Fibroblast of skin of abdomen (primary cell): ENCODE results near the gene ZDHHC11B.
"Not testable (repeated sequence)": the region's sequence is repeated elsewhere in the genome, so short reads cannot be mapped to it uniquely, and the experiment has no call there.

Experiments used
- DNase-seq: peaks from one replicate; pipeline ENCODE4 v3.0.0-alpha.2; 2013

The ZDHHC11B gene

GRCh38 chr5:783881-784427, 575 bp downstream of the ZDHHC11B start:
- not testable (repeated sequence) for DNase-seq

GRCh38 chr5:783049-783802, 1.3 kb downstream of the ZDHHC11B start:
- DNase-seq = not testable (repeated sequence)

- not testable (repeated sequence) for DNase-seq
Observed at GRCh38 chr5:782356-782755, 2.2 kb downstream of the ZDHHC11B start.

- DNase-seq = not testable (repeated sequence)
Observed at GRCh38 chr5:780571-780970, 4.0 kb downstream of the ZDHHC11B start.

DNA sequence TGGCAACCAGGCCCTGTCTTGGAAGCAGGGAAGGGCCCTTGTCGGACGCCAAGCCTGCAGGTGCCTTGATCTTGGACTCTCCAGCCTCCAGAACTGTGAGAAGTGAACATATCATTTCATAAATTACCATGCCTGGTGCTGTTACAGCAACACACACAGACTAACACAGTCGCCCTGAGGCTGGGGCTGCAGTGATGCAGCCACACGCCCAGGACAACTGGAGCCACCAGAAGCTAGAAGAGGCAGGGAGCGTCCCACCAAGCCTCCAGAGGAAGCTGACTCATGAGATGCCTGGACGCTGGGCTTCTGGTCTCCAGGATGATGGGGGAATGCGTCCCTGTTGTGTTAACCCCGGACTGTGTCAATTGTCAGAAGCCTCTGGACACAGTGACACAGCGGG, 5.6 kb downstream of the ZDHHC11B start:
- DNase-seq = not testable (repeated sequence)

DNA sequence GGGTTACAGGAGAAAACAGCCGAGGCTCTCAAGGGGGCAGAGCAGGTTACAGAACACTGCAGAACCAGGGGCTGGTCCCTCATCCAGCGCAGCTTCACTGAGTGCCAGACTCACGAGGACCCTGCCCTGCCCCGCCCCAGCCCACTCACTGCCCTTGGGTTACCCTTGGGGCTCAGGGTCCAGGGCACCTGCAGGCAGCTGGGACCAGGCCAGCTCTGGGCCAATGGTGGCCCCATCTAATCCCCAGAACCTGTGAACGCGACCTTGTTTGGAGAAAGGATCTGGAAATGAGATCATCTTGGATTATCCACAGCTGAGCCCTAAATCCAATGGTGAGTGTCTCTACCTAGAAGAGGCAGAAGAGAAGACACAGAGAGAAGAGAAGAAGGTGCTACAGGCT, 6.1 kb downstream of the ZDHHC11B start:
- not testable (repeated sequence) for DNase-seq

DNA sequence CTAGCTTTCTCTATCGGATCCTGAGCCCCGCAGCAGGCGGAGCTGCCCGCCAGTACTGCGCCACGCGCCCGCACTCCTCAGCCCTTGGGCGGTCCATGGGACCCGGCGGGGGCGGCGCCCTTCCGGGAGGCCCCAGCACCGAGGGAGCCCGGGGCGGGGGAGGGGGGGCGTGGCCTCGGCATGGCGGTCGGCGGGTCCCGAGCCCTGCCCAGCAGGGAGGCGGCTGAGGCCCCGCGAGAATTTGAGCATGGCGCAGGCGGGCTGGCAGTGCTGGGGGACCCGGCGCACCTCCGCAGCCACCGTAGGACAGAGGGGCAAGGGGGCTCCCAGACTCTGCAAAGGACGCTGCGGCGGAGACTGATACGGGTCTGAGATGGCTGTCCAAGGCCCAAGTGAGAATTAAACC, 6.8 kb downstream of the ZDHHC11B start:
- DNase-seq = no peak

DNA sequence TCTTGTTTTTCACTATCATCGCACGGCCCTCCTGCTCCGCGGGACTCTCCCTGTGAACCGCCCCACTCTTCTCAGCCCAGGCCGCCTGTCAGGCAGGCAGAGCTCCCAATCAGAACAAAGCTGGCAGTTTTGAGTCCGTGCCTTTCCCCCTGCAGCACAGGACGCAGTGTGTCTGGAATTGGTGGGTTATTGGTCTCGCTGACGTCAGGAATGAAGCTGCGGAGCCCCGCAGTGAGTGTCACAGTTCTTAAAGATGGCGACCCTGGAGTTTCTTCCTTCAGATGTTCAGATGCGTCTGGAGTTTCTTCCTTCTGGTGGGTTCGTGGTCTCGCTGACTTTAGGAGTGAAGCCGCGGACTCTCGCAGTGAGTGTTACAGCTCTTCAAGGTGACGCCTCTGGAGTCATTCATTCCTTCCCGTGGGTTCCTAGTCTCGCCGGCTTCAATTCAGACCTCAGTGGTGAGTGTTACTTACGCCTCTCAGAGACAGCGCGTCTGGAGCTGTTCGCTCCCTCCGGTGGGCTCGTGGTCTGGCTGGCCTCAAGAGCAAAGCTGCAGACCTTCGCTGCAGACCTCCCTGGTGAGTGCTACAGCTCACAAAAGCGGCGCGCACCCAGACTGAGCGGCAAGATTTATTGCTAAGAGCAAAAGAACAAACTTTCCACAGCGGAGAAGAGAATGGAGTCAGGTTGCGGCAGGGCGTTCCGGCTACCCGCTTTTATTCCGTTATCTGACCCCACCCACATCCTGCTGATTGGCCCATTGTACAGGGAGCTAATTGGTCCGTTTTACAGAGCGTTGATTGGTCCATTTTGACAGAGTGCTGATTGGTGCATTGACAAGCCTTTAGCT, 7.4 kb downstream of the ZDHHC11B start:
- no peak for DNase-seq

- DNase-seq = no peak
Observed at GRCh38 chr5:775961-776861, 8.3 kb downstream of the ZDHHC11B start.

GRCh38 chr5:775595-775960, 9.0 kb downstream of the ZDHHC11B start:
- DNase-seq = not testable (repeated sequence)

DNA sequence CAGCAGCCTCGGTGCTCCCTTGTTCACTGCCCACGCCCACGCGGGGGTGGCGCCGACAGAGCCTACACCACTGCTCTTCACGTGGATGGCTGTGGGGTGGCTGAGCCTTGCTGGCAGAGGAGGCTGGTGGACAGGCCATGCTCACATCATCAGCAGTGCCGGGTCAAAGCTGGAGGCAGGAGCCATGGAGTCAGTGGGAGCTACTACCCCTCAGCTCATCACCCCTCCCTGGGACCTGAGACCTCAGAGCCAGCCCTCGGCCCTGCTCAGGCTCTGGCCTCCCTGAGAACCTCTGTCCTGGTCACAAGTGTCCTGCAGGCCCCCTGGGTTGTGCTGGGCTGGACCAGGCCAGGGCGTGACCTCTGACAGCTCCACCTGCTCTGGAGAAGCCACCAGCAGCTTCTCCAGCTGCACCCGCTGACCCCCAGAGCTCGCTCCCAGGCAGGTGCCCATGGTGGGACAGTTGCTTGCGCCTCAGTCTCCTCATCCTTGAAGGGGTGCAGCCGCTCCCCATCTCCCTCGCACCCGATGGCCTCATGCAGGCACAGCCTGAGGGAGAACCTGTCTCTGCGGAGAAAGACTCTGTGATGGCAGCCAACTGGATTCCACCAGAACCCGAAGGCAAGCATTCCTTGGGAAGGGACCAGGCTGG, 9.5 kb downstream of the ZDHHC11B start:
- DNase-seq = not testable (repeated sequence)

- DNase-seq = not testable (repeated sequence)
Observed at GRCh38 chr5:774304-774703, 10.2 kb downstream of the ZDHHC11B start.

DNA sequence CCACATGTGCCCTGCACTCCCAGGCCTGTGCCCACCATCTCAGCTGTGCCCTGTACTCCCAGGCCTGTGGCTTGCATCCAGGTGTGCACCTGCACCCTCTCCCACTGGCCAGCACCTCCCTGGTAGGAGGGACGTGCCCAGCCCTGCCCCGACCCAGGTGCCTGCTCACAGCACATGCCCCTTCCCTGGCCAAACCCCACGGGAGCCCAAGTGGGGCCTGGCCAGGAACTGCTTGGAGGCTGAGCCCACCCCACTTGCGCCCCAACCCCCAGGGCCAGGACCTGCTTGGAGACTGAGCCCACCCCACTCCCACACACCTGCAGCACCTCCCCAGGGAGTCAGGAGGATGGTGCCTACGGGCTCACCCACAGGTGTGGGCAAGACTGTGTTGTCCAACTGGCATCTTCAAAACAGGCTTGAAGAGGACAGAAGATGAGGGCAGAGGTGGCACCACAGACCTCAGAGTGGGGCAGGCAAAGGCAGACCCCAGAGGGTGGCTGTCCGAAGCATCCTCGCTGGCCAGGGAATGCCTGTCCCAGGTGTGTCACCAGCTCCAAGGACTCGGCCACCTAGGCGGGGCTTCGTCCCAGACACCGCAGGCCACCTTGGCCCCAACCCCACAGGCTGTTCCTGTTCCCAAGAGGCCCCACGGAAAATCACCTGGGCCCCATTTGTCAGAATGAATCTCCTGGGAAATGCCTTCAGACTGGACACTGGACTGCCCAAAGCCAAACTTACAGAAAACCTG, 10.8 kb downstream of the ZDHHC11B start:
- DNase-seq = no peak

DNA sequence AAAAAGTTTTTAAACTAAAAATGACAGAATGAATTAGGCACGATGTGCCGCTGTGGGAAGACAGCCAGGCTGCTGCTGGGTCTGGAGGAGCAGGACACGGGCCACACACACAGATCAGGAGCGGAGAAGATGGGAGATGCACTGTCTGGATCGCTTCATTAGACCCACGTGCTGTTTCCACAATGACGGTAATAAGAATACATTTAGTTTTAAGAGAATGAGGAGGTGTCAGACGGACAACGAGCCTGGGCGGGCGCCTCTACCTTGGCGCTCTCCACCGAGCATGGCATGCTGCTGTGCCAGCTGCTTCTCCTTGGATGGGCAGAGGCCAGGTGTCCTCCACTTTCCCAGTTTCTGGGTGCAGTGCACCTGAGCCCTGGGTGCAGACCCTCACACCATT, 11.6 kb downstream of the ZDHHC11B start:
- DNase-seq = not testable (repeated sequence)

- DNase-seq = not testable (repeated sequence)
Observed at GRCh38 chr5:772547-772890, 12.0 kb downstream of the ZDHHC11B start.

GRCh38 chr5:771841-772546, 12.5 kb downstream of the ZDHHC11B start:
- DNase-seq = not testable (repeated sequence)

DNA sequence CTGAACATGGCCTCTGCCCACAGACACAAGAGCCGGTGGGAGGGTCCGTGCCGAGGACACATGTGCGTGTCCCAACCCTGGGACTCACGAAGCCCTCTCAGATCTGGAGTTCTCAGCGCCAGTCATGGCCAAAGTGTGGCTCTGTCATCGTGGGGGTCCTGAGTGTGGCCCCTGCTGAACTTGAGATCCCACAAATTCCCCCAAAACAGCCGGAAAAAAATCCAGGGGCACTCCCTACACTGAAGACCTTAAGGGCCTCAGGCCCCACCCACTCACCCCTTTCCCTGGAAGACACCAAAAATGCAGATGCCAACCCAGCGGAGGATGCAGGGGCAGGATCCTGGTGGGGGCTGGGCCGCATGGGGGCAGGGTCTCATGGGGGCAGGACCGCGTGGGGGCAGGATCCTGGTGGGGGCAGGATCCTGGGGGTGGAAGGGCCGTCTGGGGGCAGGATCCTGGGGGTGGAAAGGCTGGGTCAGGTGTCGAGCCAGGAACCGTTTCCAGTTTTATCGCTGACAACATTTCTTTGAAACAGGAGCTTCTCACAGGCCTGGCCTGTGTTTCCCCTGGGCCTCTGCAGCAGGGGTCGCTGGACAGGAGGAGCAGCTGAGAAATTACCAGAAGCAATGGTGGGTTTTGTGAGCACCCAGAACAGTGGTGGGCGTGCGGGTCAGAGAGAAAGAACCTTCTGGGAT, 13.3 kb downstream of the ZDHHC11B start:
- DNase-seq = not testable (repeated sequence)

GRCh38 chr5:770585-770984, 13.9 kb downstream of the ZDHHC11B start:
- not testable (repeated sequence) for DNase-seq

DNA sequence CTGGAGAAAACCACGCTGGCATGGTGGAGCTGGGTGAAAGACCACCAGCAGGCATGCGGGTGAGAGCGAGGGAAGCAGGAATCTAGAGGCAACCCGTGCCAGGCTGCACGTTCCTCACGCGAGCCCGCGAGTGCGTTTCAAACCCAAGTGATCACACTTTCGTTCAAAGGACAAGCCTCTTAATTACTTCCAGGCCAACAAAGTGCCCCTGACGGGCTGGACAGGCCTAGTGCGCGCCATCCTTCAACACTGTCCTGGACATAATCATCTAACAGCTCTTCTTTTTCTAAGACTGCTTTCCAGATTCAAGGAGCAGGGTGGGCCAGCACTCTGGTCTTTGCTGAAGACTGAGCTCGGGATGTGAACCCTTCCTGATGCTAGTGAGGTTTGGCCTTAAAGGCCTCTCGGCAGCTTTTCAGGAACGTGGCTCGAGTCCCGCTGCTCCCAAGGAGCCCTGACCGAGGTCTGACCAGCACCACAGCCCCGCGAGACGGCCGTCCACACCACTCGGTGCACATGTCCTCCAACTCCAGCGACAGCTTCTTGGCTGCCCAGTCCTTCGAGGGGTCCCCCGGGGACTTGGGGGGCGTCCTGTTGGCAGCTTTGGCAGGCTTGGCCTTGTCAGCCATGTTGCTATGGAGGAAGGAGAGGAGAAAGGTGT, 14.9 kb downstream of the ZDHHC11B start:
- not testable (repeated sequence) for DNase-seq
